GM12872 (cell line): ENCODE results near the gene NUDT22.

Experiments used
- TF ChIP-seq, protein P1 (sequence below): IDR thresholded peaks from 3 replicates; pipeline ENCODE4 v1.5.1; 2011; ENCODE audit warnings: low read depth, mild to moderate bottlenecking, low read length, moderate library complexity; ENCODE audit not compliant: insufficient read depth

The NUDT22 gene

DNA sequence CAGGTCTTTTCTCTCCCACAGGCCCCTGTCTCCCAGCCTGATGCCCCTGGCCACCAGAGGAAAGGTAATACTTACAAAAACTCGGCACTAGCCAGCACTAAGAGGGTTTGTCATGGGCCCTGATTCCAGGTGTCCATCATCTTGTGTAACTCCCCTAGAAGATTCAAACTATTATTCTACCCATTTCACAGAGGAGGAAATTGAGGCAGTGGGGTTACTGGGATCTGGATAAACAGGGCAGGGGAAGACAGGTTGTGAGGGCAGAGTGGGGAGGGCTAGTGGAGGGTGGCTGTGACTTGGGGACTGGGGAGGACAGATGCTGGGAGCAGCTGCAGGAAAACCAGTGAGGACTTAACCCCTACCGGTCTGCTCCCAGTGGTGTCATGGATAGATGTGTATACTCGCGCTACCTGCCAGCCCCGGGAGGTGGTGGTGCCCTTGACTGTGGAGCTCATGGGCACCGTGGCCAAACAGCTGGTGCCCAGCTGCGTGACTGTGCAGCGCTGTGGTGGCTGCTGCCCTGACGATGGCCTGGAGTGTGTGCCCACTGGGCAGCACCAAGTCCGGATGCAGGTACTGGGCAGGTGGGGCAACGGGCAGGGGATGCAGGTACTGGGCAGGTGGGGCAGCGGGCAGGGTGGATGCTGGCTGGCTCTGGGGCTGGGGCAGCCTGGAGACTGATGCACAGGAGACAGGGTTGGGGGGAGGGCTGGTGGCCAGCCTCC is 9.5 kb downstream of the NUDT22 start:
- TF ChIP-seq, protein P1, sequence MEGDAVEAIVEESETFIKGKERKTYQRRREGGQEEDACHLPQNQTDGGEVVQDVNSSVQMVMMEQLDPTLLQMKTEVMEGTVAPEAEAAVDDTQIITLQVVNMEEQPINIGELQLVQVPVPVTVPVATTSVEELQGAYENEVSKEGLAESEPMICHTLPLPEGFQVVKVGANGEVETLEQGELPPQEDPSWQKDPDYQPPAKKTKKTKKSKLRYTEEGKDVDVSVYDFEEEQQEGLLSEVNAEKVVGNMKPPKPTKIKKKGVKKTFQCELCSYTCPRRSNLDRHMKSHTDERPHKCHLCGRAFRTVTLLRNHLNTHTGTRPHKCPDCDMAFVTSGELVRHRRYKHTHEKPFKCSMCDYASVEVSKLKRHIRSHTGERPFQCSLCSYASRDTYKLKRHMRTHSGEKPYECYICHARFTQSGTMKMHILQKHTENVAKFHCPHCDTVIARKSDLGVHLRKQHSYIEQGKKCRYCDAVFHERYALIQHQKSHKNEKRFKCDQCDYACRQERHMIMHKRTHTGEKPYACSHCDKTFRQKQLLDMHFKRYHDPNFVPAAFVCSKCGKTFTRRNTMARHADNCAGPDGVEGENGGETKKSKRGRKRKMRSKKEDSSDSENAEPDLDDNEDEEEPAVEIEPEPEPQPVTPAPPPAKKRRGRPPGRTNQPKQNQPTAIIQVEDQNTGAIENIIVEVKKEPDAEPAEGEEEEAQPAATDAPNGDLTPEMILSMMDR = no peak

DNA sequence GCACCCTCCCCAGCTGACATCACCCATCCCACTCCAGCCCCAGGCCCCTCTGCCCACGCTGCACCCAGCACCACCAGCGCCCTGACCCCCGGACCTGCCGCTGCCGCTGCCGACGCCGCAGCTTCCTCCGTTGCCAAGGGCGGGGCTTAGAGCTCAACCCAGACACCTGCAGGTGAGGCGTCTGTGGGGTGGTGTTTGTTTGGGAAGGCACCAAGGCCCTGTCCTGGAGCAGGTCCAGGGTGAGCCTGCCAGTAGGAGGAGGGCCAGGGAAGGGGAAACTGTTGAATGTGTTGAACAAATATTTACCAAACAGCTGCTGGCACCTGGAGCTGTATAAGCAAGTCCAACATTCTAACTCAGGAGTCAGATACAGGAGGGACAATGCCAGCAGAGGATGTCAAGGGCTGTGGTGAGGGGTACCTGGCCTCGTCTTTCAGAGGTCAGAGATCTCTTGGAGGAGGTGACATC is 11.4 kb downstream of the NUDT22 start:
- TF ChIP-seq, protein P1 = no peak

DNA sequence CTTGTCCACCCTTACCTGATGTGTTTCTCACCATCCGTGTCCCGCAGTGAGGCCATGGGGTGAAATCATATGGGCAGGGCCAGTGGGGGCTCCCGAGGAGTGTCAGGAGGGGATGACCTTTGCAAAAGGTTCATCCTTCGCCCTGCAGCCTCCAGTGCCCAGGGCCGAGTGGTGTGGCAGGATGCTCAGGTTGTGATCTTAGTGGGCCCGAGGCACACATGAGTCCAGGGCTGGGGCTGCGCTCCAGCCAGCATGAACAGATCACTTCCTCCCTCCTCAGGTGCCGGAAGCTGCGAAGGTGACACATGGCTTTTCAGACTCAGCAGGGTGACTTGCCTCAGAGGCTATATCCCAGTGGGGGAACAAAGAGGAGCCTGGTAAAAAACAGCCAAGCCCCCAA is 12.0 kb downstream of the NUDT22 start:
- TF ChIP-seq, protein P1 = no peak

DNA sequence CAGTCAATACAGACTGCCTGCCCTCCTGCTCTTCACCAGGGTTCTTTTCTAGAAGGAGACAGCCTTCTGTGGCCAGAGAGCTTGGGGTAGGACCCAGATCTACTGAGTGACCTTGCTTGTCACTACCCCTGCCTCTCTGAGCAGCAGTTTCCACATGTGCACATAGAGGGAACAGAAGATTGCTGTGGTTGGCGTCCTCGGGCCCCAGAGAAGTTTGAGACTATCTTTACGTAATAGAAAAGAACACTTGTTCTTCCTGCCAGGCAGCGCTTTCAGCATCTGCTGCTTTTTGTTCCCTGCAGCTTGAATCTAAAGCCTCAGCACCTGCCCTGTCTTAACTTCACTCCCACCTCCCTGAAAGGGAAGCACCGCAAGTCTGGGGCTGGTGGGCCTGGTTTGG is 12.9 kb downstream of the NUDT22 start:
- TF ChIP-seq, protein P1 = no peak

DNA sequence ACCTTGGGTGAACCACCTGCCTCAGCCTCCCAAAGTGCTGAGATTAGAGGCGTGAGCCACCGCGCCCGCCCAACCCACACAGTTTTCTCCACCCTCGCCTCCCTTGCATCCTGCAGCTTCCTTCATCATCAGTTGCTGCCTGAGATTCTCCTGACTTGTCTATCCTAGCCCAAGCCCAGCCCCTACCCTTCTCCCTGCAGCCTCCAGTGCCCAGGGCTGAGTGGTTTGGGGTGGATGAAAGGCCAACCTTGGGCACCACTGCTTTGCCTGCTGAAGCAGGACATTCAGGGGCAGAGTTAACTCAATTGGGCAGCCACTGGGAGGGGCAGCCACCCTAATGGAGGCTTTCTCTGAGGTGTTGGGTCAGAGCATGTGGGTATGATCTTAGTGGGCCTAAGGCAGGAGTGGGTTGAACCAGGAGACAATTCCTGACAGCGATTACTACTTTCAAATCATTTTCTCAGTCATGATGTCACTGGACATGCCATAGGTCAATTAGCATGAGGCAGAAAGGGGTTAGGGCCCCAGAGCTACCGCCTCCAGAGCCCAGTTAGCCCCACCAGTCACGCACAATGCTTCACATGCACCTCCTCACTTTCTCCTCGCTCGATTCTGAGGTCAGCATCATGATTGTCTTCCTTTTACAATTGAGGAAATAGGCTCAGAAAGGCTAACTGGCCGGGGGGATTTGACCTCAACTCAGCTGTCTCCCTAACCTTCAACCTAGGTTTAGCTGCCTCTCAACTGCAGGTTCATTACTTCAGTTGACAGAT is 13.8 kb downstream of the NUDT22 start:
- TF ChIP-seq, protein P1 = no peak

DNA sequence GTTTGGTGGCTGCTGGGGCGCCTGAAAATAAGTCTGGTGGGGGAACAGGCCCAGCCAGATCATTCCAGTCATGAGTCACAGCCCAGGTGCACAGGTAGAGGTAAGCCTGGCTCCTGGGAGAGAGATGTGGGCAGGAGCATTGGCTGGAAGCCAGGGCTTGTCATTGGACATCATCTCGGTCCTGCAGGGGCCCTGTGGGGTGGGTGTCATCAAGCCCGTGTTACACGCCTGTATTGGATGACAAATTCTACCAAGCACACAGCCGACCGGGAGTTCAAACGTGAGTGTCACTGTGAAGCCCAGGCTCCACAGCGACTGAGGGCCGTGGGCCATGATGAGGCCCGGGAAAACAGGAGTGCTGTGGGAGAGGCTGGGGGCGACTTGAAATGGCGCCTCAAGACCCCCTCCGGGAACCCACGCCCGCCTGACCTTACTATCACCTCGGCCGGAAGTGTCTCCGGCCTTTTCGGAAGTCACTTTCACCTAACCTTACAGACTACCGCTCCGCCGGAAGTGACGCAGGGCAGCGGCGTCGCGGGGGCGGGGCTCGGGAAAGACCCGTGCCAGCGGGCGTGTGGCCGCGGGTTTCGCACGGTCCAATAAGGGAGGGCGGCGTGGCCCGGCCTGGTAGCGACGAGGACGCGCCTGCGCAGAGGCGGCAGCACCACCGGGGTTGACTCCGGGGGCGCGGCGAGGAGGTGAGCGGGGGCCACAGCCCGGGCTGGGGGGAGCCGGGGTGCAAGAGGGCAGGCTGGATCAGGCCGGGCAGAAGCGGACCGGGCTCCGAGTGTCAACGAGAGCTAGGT is 14.6 kb downstream of the NUDT22 start, which contains the start of gene FKBP2:
FKBP2 (plus strand) TSS at position 661 of the 806 bp plus-strand sequence. CDS start 1,293 bp downstream, outside the sequence.
- TF ChIP-seq, protein P1 = no peak

DNA sequence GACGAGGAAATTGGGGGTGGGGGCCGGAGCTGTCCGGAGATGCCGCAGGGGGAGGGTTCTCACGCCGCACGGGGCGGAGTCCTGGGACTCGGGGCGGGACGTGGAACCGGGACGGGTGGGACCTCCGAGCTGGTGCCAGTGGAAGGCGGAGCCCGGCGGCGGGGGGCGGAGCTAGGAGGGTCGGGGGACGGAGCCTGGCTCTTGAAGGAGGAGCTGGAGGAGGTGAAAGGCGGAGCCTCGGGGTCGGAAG is 15.1 kb downstream of the NUDT22 start:
- TF ChIP-seq, protein P1 = no peak
